ENCODE measurements around the gene SPRED3. TPM values are rescaled to one million over a fixed set of nuclear protein-coding genes. Genes with fewer than 3 reads are reported as not detected.
"Not testable (repeated sequence)": the region's sequence is repeated elsewhere in the genome, so short reads cannot be mapped to it uniquely, and the experiment has no call there.

The SPRED3 gene
- total RNA-seq, 2 experiments from 2014 or later = 0.09 to 3.0 TPM

GRCh38 chr19:38409631-38410133, 21.2 kb downstream of the SPRED3 start:
- no peaks in the 10 kb centered on the region for H3K9me3 ChIP-seq (ENCODE audit: low read length)
- intact Hi-C loops (cut with micrococcal nuclease; ENCODE audit: unreplicated experiment) = no loop called here
- no TSS peak for BruUV-seq (replicated peaks)
- peaks cover 7% of the 10 kb centered on the region; the same call in 1 of the 2 replicates for H3K36me3 ChIP-seq (ENCODE audit: insufficient read depth, low read length)
- H3K4me3 ChIP-seq (ENCODE audit: low read depth, low read length, poor library complexity, severe bottlenecking) = no peak overlapping the region
- POLR2A ChIA-PET = interaction anchor here (0.6 to 0.7 kb wide), 2 partner anchors 11 to 318 kb away, joined by 4 read pairs; no protein-coding TSS in a partner anchor
- H3K9me2 ChIP-seq (ENCODE audit: insufficient read depth, low read length) = no peaks in the 10 kb centered on the region
- H4K20me1 ChIP-seq (ENCODE audit: insufficient read depth, low read length) = no peaks in the 10 kb centered on the region
- CTCF ChIA-PET (ENCODE audit: unreplicated experiment) = no interaction called here
- H3K4me2 ChIP-seq (ENCODE audit: low read length) = no peak overlapping the region
- TF ChIP-seq EZH2phosphoT487 (IDR thresholded peaks at IDR 0.05; ENCODE audit: borderline replicate concordance, low read depth, low read length) (no peak), CTCF (conservative IDR thresholded peaks at IDR 0.05; ENCODE audit: low read length) (no peak)
- no peaks in the 10 kb centered on the region for H3K79me2 ChIP-seq (ENCODE audit: insufficient read depth, low read depth, low read length)
- no peaks in the 10 kb centered on the region for H3K4me1 ChIP-seq (ENCODE audit: insufficient read depth, low read length, poor library complexity, severe bottlenecking)
- no peak for DNase-seq (ENCODE audit: low spot score)
- H3K27ac ChIP-seq (ENCODE audit: low read depth, low read length, poor library complexity, severe bottlenecking) = no peak overlapping the region
- no peak overlapping the region for H2AFZ ChIP-seq (ENCODE audit: low read length)

GRCh38 chr19:38410407-38410806, 21.9 kb downstream of the SPRED3 start:
- H3K27ac ChIP-seq (ENCODE audit: low read depth, low read length, poor library complexity, severe bottlenecking); H2AFZ ChIP-seq (ENCODE audit: low read length); H3K4me3 ChIP-seq (ENCODE audit: low read depth, low read length, poor library complexity, severe bottlenecking); H3K36me3 ChIP-seq (ENCODE audit: insufficient read depth, low read length); intact Hi-C loops (cut with micrococcal nuclease; ENCODE audit: unreplicated experiment); H3K79me2 ChIP-seq (ENCODE audit: insufficient read depth, low read depth, low read length); H3K9me2 ChIP-seq (ENCODE audit: insufficient read depth, low read length); H4K20me1 ChIP-seq (ENCODE audit: insufficient read depth, low read length); CTCF ChIA-PET (ENCODE audit: unreplicated experiment); H3K9me3 ChIP-seq (ENCODE audit: low read length); BruUV-seq (replicated peaks); H3K4me1 ChIP-seq (ENCODE audit: insufficient read depth, low read length, poor library complexity, severe bottlenecking); DNase-seq (ENCODE audit: low spot score); H3K4me2 ChIP-seq (ENCODE audit: low read length): not testable (repeated sequence)
- POLR2A ChIA-PET = interaction anchor here (0.6 to 0.7 kb wide), 2 partner anchors 12 to 319 kb away, joined by 4 read pairs; no protein-coding TSS in a partner anchor

- H3K4me3 ChIP-seq (ENCODE audit: low read depth, low read length, poor library complexity, severe bottlenecking) = no peak overlapping the region
- TF ChIP-seq CTCF (conservative IDR thresholded peaks at IDR 0.05; ENCODE audit: low read length) (no peak), EZH2phosphoT487 (IDR thresholded peaks at IDR 0.05; ENCODE audit: borderline replicate concordance, low read depth, low read length) (no peak)
- no peak overlapping the region for H3K27ac ChIP-seq (ENCODE audit: low read depth, low read length, poor library complexity, severe bottlenecking)
- no peaks in the 10 kb centered on the region for H3K79me2 ChIP-seq (ENCODE audit: insufficient read depth, low read depth, low read length)
- ChIA-PET CTCF (ENCODE audit: unreplicated experiment) (no interaction called here), POLR2A (interaction anchor here (0.6 kb wide), 1 partner anchor 331 kb away, joined by 6 read pairs; no protein-coding TSS in a partner anchor)
- H3K4me1 ChIP-seq (ENCODE audit: insufficient read depth, low read length, poor library complexity, severe bottlenecking) = no peaks in the 10 kb centered on the region
- H3K36me3 ChIP-seq (ENCODE audit: insufficient read depth, low read length) = peaks cover 7% of the 10 kb centered on the region; the same call in 1 of the 2 replicates
- H4K20me1 ChIP-seq (ENCODE audit: insufficient read depth, low read length) = no peaks in the 10 kb centered on the region
- intact Hi-C loops (cut with micrococcal nuclease; ENCODE audit: unreplicated experiment) = no loop called here
- no peak overlapping the region for H2AFZ ChIP-seq (ENCODE audit: low read length)
- no TSS peak for BruUV-seq (replicated peaks)
- H3K4me2 ChIP-seq (ENCODE audit: low read length) = no peak overlapping the region
- DNase-seq (ENCODE audit: low spot score) = no peak
- no peaks in the 10 kb centered on the region for H3K9me3 ChIP-seq (ENCODE audit: low read length)
- no peaks in the 10 kb centered on the region for H3K9me2 ChIP-seq (ENCODE audit: insufficient read depth, low read length)
These were observed 22.7 kb downstream of the SPRED3 start for GRCh38 chr19:38411041-38411712.

DNA sequence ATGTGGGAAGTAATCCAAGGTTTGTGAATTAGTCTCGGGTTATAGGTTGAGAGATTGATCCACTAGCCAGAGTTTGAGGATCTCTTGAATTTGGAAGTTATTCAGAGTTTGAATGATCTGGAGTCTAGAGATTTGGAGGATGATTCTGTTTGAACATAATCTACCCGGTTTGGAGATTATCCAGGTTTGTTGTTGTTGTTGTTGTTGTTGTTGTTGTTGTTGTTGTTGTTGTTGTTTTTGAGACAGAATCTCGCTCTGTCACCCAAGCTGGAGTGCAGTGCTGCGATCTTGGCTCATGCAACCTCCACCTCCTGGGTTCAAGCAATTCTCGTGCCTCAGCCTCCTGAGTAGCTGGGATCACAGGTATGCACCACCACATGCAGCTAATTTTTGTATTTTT, 23.4 kb downstream of the SPRED3 start:
- POLR2A ChIA-PET; DNase-seq (ENCODE audit: low spot score); H3K4me3 ChIP-seq (ENCODE audit: low read depth, low read length, poor library complexity, severe bottlenecking); H4K20me1 ChIP-seq (ENCODE audit: insufficient read depth, low read length); H2AFZ ChIP-seq (ENCODE audit: low read length); intact Hi-C loops (cut with micrococcal nuclease; ENCODE audit: unreplicated experiment); H3K4me2 ChIP-seq (ENCODE audit: low read length); H3K79me2 ChIP-seq (ENCODE audit: insufficient read depth, low read depth, low read length); BruUV-seq (replicated peaks); CTCF ChIA-PET (ENCODE audit: unreplicated experiment); H3K9me3 ChIP-seq (ENCODE audit: low read length); H3K27ac ChIP-seq (ENCODE audit: low read depth, low read length, poor library complexity, severe bottlenecking); H3K4me1 ChIP-seq (ENCODE audit: insufficient read depth, low read length, poor library complexity, severe bottlenecking); H3K9me2 ChIP-seq (ENCODE audit: insufficient read depth, low read length); H3K36me3 ChIP-seq (ENCODE audit: insufficient read depth, low read length): not testable (repeated sequence)

Data from OCI-LY7 (cell line).